Mesenteric fat pad (tissue), 1 donor: ENCODE results near the gene BOC. TPM values are rescaled to one million over a fixed set of nuclear protein-coding genes. Genes with fewer than 3 reads are reported as not detected.

Experiments used
- DNase-seq: peaks from one replicate; pipeline ENCODE4 v3.0.0-alpha.2; 2020; ENCODE audit warnings: low spot score
- total RNA-seq: library from RNA; stranded (reverse); fragmentation: NEBNext Ultra II Directional; extraction: Animal tissue kit (Norgen Biotek cat#: 25700); gene quantifications from one replicate; pipeline ENCODE4 v1.2.1, GENCODE V29; 2021
- donor health status: DM: yes; HTN: yes; CAD: no.

BOC gene
- total RNA-seq, 1 donor from 2014 or later = 37.3 TPM

GRCh38 chr3:113284453-113285050 lies 73.2 kb downstream of the BOC start:
- DNase-seq = no peak

- no peak for DNase-seq
These were observed 73.9 kb downstream of the BOC start for GRCh38 chr3:113285226-113285625.

- DNase-seq = no peak
These were observed 74.4 kb downstream of the BOC start for GRCh38 chr3:113285741-113286140.

- no peak for DNase-seq
These were observed 75.2 kb downstream of the BOC start for GRCh38 chr3:113286524-113286923.

GRCh38 chr3:113287111-113287802 lies 75.9 kb downstream of the BOC start:
- no peak for DNase-seq

- no peak for DNase-seq
These were observed 76.7 kb downstream of the BOC start for GRCh38 chr3:113287803-113288648.

GRCh38 chr3:113288881-113289280 lies 77.5 kb downstream of the BOC start:
- no peak for DNase-seq

- no peak for DNase-seq
These were observed 80.2 kb downstream of the BOC start for GRCh38 chr3:113291572-113291971.

- DNase-seq = no peak
These were observed 81.6 kb downstream of the BOC start for GRCh38 chr3:113292933-113293332.

GRCh38 chr3:113293348-113293747 lies 82.0 kb downstream of the BOC start:
- DNase-seq = no peak

- no peak for DNase-seq
These were observed 84.1 kb downstream of the BOC start for GRCh38 chr3:113295463-113295862.

- DNase-seq = no peak
These were observed 85.9 kb downstream of the BOC start for GRCh38 chr3:113297287-113297686.

- no peak for DNase-seq
These were observed 86.5 kb downstream of the BOC start for GRCh38 chr3:113297841-113298240.

GRCh38 chr3:113300596-113300995 lies 89.2 kb downstream of the BOC start:
- DNase-seq = no peak

- DNase-seq = no peak
These were observed 92.7 kb downstream of the BOC start for GRCh38 chr3:113304102-113304501.

GRCh38 chr3:113304856-113305540 lies 93.6 kb downstream of the BOC start:
- no peak for DNase-seq

- DNase-seq = no peak
These were observed 99.6 kb downstream of the BOC start for GRCh38 chr3:113310960-113311359.

GRCh38 chr3:113312416-113312815 lies 101.1 kb downstream of the BOC start:
- no peak for DNase-seq

GRCh38 chr3:113314923-113315322 lies 103.6 kb downstream of the BOC start:
- no peak for DNase-seq

- DNase-seq = no peak
These were observed 118.4 kb downstream of the BOC start for GRCh38 chr3:113329757-113330156.

GRCh38 chr3:113330742-113331141 lies 119.4 kb downstream of the BOC start:
- DNase-seq = no peak

- DNase-seq = no peak
These were observed 119.8 kb downstream of the BOC start for GRCh38 chr3:113331187-113331586.
